ENCODE data around the gene TAPBP.
"Not testable (repeated sequence)": the region's sequence is repeated elsewhere in the genome, so short reads cannot be mapped to it uniquely, and the experiment has no call there.

Gene TAPBP

GRCh38 chr6:33313709-33314514 is at the start of gene TAPBP:
Gene TAPBP, minus strand, starts transcription at chr6:33314078. Its CDS starts 37 bp downstream, at chr6:33314041.
- peak; percentile 84 for DNase-seq (ENCODE audit: low spot score)

DNA sequence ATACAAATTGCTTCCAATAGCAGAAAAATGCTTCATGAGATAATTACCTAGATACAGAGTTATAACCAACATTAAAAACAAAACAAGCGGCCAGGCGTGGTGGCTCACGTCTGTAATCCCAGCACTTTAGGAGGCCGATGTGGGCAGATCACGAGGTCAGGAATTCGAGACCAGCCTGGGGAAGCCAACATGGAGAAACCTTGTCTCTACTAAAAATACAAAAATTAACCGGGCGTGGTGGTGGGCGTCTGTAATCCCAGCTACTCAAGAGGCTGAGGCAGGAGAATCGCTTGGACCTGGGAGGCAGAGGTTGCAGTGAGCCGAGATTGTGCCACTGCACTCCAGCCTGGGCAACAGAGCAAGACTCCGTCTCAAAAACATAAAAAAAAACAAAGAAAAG is 49.6 kb upstream of the TAPBP start:
- DNase-seq (ENCODE audit: low spot score) = not testable (repeated sequence)

- DNase-seq (ENCODE audit: low spot score) = no peak
These were observed 45.5 kb upstream of the TAPBP start for GRCh38 chr6:33359331-33359730.

- not testable (repeated sequence) for DNase-seq (ENCODE audit: low spot score)
These were observed 43.4 kb upstream of the TAPBP start for GRCh38 chr6:33357160-33357871.

DNA sequence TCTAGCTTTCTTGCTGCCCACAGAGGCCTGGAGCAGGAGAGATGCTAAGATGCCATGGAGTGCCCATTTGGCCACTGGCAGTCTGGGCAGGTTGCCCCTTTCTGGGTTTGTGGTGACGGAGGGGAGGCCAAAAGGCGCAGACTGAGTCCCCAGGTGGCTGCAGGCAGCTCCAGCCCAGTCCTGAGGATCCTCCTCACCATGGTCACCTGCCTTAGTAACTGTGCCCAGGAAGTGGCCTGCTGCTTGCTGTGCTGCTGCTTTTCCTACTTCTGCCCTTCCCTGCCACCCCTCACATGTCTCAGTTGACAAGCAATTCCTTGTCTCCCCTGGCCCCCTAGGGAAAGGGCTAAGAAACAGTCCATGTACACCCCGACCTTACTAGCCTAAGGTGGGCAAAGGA is 42.4 kb upstream of the TAPBP start:
- no peak for DNase-seq (ENCODE audit: low spot score)

GRCh38 chr6:33355860-33356259 is 42.0 kb upstream of the TAPBP start:
- not testable (repeated sequence) for DNase-seq (ENCODE audit: low spot score)

DNA sequence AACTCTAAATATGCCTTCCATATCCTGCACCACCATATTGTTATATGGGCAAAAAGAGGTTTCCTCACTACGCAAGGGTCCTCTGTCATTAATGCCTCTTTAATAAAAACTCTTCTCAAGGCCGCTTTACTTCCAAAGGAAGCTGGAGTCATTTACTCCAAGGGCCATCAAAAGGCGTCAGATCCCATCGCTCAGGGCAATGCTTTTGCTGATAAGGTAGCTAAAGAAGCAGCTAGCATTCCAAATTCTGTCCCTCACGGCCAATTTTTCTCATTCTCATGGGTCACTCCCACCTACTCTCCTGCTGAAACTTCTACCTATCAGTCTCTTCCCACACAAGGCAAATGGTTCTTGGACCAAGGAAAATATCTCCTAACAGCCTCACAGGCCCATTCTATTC is 33.9 kb upstream of the TAPBP start:
- no peak for DNase-seq (ENCODE audit: low spot score)

- DNase-seq (ENCODE audit: low spot score) = not testable (repeated sequence)
These were observed 33.1 kb upstream of the TAPBP start for GRCh38 chr6:33346972-33347371.

DNA sequence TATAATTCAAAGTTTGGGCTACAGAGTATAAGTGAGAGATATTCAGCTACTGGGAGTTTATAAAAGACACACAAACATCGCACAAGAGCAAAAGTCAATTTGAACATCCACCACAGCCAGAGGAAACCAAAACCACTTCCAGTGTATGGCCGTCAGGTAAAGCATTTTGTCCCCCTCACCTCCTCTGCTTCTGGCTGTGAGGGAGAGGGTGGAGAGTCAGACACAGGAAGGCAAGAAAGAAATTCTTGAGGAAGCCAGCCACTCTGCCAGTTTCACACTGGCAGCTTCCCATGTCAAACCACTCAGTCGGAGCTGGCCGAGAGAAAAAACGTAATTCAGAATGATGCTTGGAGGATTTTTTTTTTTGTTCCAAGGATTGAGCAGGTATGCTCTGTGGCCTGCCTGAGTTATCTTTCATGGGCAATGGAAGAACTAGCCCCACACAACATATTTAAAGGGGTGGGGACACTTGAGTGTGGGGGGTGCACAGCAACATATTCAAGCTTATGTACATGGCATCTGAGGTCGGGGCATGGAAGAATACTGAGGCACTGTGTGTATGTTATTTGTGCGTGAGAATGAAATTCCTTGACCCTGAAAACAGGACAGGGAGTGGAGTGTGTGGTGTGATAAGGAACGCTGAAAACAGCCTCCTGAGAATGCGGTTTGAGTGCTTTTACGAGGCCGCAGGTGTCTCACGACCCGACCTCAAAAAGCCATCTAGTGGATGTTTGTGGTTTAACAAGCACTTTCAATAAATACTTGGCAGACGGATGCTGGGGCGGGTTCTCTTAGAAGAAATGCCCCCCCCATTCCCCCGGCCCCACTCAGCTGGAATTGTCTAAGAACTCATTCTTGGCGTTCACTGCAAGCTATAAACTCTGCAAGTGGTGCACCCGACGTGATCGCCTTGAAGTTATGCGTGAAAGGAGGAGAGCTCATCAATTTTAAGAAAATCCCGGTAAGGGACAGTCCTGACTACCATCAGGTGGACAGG is 31.1 kb upstream of the TAPBP start:
- peak; percentile 72 for DNase-seq (ENCODE audit: low spot score)

GRCh38 chr6:33343953-33344611 is 30.2 kb upstream of the TAPBP start:
- no peak for DNase-seq (ENCODE audit: low spot score)

DNA sequence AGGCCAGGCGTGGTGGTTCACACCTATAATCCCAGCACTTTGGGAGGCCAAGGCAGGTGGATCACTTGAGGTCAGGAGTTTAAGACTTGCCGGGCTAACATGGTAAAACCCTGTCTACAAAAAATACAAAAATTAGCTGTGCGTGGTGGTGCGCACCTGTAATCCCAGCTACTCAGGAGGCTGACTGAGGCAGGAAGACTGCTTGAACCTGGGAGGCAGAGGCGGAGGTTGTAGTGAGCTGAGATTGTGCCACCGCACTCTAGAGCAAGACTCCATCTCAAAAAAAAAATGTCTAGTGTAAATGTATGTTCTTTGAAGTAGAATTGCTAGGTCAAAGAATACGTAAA is 29.7 kb upstream of the TAPBP start:
- DNase-seq (ENCODE audit: low spot score) = not testable (repeated sequence)

GRCh38 chr6:33339193-33339592 is 25.3 kb upstream of the TAPBP start:
- no peak for DNase-seq (ENCODE audit: low spot score)

DNA sequence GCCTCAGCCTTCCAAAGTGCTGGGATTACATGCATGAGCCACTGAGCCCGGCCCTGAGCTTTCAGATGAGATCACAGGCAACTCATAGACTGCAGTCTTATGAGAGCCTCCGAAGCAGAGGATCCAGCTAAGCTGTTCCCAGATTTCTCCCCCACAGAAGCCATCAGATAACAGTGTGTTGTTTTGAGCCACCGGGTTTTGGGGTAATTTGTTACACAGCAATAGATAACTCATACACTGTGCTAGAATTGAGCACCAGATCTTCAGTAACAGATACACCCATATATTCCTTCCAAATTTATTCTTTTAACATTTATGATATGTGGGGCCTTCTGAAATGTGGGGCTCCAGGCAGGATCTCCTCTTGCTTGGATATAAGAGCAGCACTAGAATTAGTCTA is 22.6 kb upstream of the TAPBP start:
- no peak for DNase-seq (ENCODE audit: low spot score)

DNA sequence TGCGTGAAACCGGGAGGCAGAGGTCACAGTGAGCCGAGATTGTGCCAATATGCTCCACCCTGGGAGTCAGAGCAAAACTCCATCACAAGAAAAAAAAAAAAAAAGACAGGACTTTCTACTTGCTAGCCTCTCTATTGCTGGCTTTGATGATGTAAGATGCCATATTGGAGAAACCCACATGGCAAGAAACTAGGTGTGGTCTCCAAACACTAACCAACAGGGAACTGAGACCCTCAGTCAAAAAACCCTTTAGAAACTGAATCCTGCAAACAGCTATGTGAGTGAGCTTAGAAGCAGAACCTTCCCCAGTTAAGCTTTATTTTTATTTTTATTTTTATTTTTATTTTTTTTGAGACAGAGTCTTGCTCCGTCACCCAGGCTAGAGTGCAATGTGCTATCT is 22.0 kb upstream of the TAPBP start:
- no peak for DNase-seq (ENCODE audit: low spot score)

DNA sequence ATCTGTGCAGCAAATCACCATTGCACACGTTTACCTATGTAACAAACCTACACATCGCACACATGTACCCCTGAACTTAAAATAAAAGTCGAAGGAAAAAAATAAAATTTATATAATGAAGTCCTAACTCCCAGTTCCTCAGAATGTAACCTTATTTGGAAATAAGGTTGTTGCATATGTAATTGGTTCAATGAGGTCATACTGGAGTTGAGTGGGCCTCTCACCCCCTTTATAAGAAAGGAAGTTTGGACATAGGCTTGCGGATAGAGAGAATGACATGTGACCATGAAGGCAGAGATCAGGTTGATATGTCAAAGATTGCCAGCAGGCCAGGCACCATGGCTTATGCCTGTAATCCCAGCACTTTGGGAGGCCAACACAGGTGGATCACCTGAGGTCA is 19.8 kb upstream of the TAPBP start:
- no peak for DNase-seq (ENCODE audit: low spot score)

DNA sequence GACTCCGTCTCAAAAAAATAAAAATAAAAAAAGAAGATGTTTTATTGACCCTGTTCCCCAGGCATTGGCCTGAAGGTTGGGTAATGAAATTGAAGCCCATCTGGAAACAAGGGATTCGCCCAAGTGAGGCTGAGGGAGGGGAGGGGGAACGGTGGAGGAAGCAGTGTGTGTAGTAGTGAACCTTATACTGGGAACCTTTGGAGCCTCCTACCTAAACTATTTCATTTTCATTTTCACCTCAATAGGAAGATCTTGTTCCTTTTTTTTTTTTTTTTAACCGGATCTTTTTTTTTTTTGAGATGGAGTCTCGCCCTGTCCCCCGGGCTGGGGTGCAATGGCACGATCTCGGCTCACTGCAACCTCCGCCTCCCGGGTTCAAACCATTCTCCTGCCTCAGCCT is 16.9 kb upstream of the TAPBP start:
- no peak for DNase-seq (ENCODE audit: low spot score)

DNA sequence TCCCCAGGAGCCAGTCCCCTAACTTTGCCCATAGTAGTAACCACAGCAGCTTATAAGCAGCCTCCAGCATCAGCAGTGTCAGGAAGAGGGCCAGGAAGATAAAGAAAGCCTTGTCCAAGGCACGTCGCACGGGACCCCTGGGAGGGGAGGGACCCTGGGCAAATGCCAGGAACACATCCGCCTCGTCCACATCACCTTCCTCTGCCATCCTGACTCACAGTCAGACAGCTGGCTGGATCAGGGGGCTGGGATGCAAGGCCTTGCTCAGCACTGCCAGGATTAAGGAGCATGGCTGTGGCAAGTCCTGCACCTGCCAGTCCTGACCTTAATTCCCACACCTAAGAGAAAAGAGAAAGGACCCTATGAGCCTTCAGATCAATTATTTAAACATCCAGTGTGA is 15.2 kb upstream of the TAPBP start:
- DNase-seq (ENCODE audit: low spot score) = no peak

DNA sequence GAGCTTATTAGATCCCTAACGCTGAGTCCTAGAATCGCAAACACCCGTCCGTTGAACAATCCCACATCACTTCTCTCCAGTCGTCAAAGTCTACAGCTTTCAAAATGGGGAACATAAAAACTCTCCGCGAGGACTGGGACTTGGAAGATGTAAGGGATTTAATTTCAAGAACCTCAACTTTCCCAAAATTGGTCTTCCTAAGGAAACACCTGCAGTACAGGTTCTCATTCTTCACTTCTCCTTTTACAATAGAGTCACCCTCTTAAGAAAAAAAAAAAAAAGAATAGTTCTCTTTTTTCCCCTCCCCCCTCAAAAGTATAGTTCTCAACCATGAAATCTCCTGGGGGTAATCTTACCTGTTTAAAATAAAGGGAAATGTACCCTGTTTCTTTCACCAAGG is 10.2 kb upstream of the TAPBP start:
- DNase-seq (ENCODE audit: low spot score) = no peak

DNA sequence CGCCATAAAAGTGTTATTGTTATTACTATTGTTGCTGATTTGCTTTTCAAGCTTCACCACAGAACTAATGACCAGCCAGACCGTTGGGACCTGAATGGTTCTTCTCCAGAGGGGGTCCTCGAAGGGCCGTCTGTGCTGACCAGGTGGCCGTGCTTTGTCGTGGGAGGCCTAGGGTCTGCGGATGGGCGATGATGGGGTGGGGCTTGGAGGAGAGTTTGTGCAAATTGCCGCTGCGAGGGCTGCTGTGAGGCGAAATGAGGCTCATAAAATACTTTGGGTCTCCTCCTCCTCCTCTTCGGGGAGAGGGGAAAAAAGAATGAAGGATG is 9.7 kb upstream of the TAPBP start:
- DNase-seq (ENCODE audit: low spot score) = no peak

DNA sequence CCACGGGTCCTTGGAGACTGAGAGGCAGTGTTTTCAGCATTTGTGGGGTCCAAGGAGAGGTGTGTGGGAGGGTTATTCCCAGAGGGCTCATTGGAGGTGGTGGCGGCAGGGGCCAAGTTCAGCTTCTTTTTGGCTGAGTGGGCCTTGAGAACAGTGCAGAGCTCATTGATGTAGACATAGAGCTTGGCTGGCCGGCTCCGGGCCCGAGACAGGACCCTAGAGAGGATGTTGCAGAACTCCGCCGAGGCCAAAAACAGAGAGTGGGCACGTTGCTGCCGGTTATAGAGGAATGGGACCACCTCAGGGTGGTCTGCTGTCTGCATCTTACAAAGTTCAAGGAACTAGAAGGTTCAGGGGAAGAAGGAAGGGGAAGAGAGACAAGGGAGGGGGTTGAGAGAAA is 7.3 kb upstream of the TAPBP start:
- no peak for DNase-seq (ENCODE audit: low spot score)

- no peak for DNase-seq (ENCODE audit: low spot score)
These were observed 6.7 kb upstream of the TAPBP start for GRCh38 chr6:33320315-33321181.
